Activated T-helper 1 cell treated with anti-CD3 and anti-CD28 coated beads, Interleukin-2, amount 50 U/mL, for 16 hours (primary cell): ENCODE data around the gene NBEAL1.
"Not testable (repeated sequence)": the region's sequence is repeated elsewhere in the genome, so short reads cannot be mapped to it uniquely, and the experiment has no call there.

Experiments
- DNase-seq, 2 donors: peaks; one replicate each; pipeline ENCODE4 v3.0.0-alpha.2; 2020; ENCODE audit warnings: low read depth in 1 of 2, low spot score in 1 of 2

NBEAL1 gene

DNA sequence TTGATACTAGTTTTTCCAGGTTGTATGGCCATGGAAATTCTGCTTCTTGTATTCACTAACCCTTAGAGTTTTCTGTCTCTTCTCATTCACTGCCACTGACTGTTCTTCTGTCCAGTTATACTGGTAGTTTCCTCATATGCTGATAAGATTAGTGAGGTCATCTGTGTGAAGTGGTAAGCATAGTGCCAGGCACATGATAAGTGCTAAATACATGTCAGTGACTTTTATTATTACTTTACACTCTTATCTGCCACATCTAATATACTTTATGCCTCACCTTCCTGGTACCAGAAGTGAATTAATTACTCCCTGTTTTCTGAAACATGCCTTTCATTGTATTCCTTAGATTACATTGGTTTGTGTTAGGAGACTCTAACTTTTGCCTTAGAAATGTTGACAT, 91.3 kb downstream of the NBEAL1 start:
- DNase-seq, result no peak

DNA sequence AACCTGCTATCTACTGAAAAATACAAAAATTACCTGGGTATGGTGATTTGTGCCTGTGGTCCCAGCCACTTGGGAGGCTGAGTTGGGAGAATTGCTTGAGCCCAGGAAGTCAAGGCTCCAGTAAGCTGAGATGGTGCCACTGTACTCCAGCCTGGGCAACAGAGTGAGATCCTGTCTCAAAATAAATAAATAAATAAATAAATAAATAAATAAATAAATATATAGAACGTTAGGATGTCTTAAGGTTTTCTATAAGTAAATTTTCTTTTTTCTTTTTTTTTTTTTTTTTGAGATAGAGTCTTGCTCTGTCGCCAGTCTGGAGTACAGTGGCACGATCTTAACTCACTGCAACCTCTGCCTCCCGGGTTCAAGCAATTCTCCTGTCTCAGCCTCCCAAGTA, 95.8 kb downstream of the NBEAL1 start:
- DNase-seq, result not testable (repeated sequence)

DNA sequence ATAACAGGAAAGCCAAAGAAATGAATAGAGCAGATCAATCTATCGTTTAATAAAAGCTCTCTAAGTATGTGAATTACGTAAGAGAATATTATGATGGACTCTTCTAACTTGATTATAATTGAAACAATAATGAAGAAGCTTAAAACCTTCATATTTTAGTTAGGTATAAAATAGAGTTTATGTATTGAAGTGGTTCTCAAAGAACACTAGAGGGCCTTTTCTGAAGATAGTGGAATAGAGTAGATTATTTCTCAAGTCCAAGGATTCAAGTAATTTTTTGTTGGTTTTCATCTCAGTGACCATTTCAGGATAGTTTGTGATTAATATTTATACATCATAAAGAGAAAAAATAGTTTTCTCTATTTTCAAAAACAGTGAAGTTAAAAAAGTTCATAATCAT, 97.7 kb downstream of the NBEAL1 start:
- no peak for DNase-seq

DNA sequence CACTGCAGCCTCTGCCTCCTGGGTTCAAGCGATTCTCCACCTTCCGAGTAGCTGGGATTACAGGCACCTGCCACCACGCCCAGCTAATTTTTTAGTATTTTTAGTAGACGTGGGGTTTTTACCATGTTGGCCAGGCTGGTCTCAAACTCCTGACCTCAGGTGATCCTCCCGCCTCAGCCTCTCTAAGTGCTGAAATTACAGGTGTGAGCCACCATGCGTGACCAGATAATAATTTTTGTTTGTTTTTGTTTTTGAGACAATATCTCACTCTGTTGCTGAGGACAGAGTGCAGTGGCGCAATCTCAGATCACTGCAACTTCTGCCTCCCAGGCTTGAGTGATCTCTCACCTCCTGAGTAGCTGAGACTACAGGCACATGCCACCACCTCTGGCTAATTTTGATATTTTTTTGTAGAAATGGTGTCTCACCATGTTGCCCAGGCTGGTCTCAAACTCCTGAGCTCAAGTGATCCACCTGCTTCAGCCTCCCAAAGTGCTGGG, 100.6 kb downstream of the NBEAL1 start:
- not testable (repeated sequence) for DNase-seq

DNA sequence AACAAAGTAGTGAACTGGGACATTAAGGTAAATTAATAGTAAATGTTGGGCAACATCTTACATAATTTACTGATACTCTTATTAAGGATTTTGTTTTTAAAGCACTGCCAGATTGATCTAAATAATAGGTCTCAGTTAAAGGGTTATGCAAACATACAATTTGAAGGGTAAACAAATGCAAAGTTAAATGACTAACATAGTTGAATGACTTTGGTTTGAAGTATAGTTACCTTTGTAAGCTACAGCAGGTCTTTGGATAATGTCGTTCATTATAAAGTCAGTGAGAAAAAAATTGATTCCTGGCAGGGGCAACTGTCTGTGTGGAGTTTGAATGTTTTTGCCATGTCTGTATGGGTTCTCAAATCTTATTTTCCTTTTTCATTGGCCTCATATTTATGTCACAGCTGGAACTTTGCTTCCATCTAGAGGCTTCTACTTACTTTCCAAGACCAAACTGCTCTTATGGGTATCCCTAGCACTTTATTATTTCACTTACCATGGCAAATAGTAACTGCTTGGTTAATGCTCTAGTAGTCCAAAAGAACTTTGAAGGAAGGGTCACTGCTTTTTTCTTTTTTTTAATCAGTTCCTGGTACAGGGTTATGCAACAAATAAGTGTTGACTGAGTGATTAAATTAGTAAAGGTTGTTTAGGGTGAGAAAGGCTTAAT, 107.8 kb downstream of the NBEAL1 start:
- no peak for DNase-seq

DNA sequence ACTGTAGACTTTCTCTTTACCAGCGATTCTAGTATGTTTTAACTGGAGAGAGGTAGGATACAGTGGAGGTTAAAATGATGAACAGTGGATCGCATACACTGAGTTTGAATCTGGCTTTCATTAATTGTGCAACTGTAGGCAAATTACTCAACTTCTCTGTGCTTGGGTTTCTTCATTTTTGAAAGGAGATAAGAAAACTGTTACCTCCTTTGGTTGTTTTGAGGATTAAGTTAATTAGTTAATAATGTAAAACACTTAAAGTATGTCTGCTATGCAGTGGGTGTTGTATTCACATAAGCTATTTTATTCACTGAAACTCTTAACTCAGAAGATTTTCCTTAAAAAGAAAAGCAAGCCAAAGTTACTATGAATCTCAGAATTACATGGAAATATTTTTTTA, 112.3 kb downstream of the NBEAL1 start:
- no peak for DNase-seq

DNA sequence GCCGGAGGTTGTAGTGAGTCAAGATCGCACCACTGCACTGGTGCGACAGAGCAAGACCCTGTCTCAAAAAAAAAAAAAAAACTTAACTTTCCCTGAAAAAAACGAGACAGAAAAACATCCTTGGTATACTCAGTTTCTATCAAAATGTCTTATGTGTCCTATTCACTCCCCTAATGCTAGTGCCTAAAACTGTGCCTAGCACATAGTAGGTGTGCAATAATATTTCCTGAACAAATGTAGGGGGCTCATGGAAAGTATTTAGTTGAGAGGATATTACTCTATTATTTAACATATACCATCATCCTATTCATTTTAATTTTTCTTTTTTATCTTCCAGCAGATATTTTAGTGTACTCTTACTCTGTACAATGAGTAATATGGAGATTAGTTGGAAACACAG, 120.4 kb downstream of the NBEAL1 start:
- no peak for DNase-seq

DNA sequence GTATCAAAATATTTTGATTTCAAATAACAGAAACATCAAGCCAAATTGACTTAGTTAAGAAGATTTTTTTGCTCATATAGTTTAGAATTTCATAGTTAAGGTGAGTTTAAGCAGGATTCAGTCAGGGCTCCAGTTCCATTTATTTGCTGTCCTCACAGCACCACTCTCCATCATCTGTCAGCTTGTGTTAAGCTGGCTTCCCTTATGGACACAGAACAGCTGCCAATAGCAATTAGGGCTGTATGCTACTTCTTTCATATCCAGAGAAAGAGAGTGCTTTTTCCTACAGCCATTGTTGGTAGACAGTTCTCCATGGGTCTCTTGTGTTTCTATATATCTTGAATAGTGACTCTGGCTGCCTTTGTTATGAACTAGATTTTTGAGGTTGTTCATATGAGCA, 128.7 kb downstream of the NBEAL1 start:
- DNase-seq, result no peak

DNA sequence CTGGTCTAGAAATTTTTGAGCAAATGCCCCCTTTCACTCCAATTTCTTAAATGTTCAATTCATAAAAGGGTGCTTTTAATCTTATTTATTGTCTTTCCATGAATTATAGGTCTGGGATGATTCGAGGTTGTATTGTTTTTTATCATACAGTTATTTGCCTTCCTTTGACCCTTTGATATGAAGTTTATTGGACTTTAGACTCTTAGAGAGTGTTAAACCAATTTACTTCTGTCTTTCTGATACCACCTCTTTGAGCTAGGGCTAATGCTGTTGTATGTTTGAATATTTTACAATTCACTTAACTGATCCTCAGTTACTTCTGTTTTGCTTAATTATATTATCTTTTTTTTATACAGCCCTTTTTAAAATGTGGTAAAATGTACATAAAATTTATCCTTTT, 134.5 kb downstream of the NBEAL1 start:
- DNase-seq, result no peak

DNA sequence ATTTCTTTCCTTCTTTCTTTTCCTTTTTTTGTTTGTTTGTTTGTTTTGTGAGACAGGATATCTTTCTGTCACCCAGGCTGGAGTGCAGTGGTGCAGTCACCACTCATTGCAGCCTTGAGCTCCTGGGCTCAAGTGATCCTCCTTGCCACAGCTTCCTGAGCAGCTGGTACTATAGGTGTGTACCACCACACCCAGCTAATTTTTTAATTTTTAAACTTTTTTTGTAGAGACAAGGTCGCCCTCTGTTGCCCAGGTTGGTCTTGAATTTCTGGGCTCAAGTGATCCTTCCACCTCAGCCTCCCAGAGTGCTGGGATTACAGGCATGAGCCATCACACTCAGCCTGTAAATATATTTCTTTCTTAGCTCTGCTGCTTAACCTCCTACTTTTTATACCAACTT, 140.7 kb downstream of the NBEAL1 start:
- DNase-seq, result no peak

DNA sequence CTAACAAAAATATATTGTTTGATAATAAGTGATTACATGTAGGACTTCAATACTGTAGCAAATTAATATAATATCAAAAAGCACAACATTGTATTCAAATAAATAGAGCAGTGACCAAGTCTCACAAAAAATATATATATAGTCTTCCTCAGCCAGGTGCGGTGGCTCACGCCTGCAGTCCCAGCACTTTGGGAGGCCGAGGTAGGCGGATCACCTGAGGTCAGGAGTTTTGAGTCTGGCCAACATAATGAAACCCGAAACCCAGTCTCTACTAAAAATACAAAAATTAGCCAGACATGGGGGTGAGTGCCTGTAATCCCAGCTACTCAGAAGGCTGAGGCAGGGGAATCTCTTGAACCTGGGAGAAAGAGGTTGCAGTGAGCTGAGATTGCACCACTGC, 148.0 kb downstream of the NBEAL1 start:
- DNase-seq, result not testable (repeated sequence)

DNA sequence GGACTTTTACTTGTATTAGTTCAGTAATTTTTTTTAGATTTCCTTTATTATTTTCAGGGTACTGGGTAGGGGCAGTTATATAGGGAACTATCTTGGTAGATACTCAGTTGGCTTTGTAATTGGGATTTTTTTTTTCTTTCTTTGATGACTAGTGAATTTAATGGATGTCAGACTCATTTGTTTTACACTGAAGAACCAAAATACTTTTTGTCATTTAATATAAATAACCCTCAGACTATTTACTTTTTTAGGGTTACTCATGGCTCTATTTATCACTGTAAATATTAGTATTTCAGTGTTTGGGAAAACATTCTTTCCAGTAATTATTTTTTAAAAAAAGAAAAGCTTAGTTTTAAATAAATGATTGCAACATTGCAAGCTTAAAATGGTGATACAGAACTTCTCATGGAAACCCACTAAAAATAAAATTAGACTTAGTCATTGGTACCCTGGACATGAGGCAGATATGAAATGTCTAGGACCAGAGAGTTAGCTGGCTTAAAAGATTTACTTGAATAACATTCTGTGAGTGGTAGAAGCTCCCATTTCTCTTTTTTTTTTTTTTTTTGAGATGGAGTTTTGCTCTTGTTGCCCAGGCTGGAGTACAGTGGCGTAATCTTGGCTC, 149.7 kb downstream of the NBEAL1 start:
- no peak for DNase-seq

DNA sequence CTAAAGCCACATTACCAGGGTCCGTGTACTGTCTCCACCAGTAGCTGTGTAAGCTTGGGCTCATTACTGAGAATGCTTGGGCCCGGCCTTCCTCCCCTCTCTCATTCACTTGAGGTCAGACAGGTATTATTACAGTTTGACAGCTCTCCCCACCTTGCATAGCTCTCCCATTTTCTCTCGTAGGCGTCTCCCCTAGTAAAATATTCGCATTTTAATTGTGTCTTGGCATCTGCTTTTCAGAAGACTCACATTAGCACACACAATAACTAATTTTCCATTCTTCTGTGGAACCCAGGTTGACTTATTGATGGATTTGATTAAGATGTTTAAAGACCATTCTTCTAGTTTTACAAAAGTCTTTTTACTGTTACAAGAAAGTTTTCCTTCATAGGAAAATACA, 153.1 kb downstream of the NBEAL1 start:
- DNase-seq, result no peak

DNA sequence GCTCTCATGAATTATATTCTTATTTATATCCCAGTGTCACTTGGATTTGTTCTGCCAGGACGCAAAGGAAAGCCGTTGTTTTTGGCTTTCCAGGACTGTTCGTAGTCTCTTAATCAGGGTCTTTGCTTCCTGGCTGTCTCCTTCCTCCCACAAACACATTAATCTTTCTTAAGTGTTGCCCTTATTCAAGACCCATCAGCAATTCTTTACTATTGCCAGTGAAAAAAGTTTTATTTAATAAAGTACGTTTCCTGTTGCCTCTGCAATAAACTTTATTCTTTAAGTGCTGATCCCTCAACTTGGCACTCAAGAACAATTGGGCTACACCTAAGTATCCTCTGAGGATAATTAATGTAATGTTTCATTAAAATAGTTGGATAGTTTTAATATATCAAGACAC, 155.8 kb downstream of the NBEAL1 start:
- no peak for DNase-seq

DNA sequence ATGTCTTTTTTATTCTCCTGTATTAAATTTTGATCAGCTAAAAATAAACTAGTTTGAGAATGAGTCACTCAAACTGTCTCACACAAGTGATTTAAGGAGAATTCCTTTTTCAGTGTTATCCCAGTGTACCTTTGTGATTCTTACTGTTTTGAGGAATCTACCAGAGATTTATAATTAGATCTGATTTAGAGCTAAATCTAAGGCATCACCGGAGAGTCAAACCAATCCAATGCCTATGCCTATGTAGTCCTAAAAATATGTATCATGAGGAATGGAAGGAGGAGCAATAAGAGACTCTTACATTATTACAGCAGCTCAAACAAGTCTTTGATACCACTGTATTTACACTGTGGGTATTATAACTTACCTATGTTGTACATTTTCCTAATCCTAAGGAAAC, 160.7 kb downstream of the NBEAL1 start:
- no peak for DNase-seq

DNA sequence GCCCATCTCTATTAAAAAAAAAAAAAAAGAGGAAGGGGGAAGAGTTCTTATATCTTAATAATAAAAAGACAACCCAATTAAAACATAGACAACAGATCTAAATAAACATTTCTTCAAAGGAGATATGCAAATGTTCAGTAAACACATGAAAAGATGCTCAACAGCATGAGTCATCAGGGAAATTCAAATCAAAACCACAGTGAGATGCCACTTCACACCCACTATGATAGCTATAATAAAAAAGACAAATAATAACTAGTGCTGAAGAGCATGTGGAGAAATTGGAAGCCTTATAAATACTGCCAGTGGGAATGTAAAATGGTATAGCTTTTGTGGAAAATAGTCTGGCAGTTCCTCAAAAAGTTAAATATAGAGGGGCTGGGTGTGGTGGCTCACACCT, 162.7 kb downstream of the NBEAL1 start:
- DNase-seq, result no peak

DNA sequence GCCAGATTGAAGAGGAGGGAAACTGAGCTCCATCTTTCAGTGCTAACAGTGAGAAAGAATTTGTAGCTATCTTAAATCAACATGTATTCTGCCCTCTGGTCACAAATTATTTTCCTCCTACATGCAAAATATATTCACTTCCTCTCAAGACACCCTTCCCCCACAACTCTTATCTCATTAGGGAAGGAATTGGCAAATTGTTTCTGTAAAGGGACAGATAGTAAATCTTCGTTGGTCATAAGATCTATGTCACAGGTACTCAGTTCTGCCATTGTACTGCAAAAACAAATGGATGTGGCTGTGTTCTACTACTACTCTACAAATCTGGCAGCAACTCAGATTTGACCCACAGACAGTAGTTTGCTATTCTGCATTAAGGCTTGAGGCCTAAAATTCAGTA, 171.2 kb downstream of the NBEAL1 start:
- no peak for DNase-seq

DNA sequence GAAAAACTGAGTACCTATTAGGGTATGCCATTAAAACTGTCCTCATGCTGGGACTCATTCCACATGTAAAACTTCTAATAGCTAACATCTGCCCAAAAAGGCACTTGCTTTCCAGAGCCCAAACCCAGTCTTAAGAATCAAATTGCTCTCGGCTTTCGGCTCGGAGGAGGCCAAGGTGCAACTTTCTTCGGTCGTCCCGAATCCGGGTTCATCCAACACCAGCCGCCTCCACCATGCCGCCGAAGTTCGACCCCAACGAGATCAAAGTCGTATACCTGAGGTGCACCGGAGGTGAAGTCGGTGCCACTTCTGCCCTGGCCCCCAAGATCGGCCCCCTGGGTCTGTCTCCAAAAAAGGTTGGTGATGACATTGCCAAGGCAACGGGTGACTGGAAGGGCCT, 175.9 kb downstream of the NBEAL1 start:
- DNase-seq, result not testable (repeated sequence)

DNA sequence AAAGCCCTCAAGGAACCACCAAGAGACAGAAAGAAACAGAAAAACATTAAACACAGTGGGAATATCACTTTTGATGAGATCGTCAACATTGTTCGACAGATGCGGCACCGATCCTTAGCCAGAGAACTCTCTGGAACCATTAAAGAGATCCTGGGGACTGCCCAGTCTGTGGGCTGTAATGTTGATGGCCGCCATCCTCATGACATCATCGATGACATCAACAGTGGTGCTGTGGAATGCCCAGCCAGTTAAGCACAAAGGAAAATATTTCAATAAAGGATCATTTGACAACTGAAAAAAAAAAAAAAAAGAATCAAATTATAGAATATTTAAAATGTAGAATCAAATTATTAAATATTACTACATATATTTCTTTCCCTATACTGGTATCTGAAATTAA, 176.4 kb downstream of the NBEAL1 start:
- DNase-seq, result not testable (repeated sequence)

DNA sequence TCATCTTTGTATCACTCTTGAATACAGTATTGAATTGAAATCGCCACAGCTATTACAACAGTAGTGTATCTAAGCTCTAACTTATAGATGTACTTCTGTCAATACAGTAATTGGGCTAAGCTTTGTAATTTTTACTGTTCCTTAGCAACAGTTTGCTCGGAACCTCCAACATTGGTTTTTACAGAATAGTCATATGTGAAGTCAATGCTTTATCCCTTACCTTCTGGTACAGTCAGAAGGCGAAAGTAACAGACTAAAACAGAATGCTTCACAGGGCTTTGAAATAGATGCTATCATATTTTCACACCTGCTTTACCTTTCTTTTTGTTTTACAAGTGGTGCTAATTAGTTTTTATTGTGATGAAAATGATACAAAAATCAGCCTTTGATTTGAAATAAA, 177.3 kb downstream of the NBEAL1 start:
- no peak for DNase-seq

DNA sequence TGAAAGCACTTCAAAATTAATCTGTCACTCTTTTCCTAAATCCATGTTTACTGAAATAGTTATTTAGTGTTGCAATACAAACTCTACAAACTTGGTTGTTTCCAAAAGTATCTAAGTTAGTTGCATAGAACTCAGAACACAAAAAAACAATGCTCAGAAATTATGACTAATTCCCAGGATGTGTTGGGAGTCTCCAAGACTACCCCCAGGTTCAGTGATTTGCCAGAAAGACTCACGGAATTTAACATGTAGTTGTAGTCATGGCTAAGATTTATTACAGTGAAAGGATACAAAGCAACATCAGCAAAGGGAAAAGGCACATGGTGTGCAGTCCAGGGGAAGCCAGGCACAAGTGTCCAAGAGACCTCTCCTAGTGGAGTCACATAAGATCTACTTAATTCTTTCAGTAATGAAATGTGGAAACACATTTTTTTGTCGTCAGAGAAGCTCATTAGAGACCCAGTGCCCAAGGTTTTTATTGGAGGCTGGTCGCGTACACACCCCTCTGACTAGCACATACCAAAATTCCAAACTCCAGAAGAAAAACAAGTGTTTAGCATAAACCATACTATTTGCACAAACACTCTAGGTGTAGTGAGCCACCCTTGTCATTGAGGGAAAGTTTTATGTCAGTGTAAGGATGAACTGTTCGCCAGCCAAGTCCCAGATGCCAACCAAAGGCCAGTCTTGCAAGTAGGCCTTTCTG, 180.8 kb downstream of the NBEAL1 start:
- DNase-seq, result no peak

DNA sequence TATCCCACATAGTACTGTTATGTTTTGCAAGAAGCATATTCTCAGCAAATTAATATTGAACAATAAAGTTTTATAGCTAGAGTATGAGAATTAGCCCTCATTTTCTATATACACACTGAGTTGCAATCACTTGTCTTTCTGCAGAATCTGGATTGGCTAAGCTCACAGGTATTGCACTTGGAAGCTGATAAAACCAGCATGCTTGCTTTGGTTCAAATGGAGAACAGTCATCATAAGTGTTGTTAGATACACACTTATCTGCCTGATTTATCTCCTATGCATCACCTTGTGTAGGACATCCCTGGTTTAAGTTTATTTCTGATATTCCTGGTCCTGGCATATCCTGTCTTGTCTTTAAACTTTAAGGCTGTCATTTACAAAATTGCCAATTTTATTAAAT, 186.2 kb downstream of the NBEAL1 start:
- DNase-seq, result no peak
